ENCODE measurements around the gene SREK1IP1. TPM values are rescaled to one million over a fixed set of nuclear protein-coding genes. Genes with fewer than 3 reads are reported as not detected.
"Not testable (repeated sequence)": the region's sequence is repeated elsewhere in the genome, so short reads cannot be mapped to it uniquely, and the experiment has no call there.

The SREK1IP1 gene
- total RNA-seq, 6 experiments from 2014 or later = 4.2 to 9.9 (median 7.3) TPM

- no peaks in the 10 kb centered on the region for H3K4me1 ChIP-seq
- no peak overlapping the region for H3K27ac ChIP-seq
- no peak for DNase-seq
- no peak overlapping the region for H3K4me3 ChIP-seq
- H3K27me3 ChIP-seq = no peaks in the 10 kb centered on the region
- intact Hi-C loops (cut with DNase I) = no loop called here
- peaks cover 0 to 17% (median 0%) of the 10 kb centered on the region in 4 donors for H3K36me3 ChIP-seq
- TF ChIP-seq POLR2A (IDR thresholded peaks at IDR 0.05) = no peak
- TF ChIP-seq CTCF (IDR thresholded peaks at IDR 0.05) = no peak
- ATAC-seq = no peak
- 71% methylated on average over 1 of the region's 1 CpG for WGBS (ENCODE audit: insufficient coverage, low coverage, low lambda C conversion rate, missing lambda C conversion rate)
- no peaks in the 10 kb centered on the region for H3K9me3 ChIP-seq
Observed at GRCh38 chr5:64742411-64742810, 26.1 kb downstream of the SREK1IP1 start.

GRCh38 chr5:64727150-64727549, 41.3 kb downstream of the SREK1IP1 start:
- Histone ChIP-seq H3K4me3 (no peak overlapping the region), H3K36me3 (peaks cover 0 to 40% (median 15%) of the 10 kb centered on the region in 4 donors), H3K27me3 (no peaks in the 10 kb centered on the region), H3K27ac (no peak overlapping the region), H3K9me3 (no peaks in the 10 kb centered on the region), H3K4me1 (no peaks in the 10 kb centered on the region)
- intact Hi-C loops (cut with DNase I) = no loop called here
- ATAC-seq (no peak), DNase-seq (no peak)
- WGBS (ENCODE audit: insufficient coverage, low coverage, low lambda C conversion rate, missing lambda C conversion rate) = 92% methylated on average over 2 of the region's 2 CpGs
- TF ChIP-seq CTCF (IDR thresholded peaks at IDR 0.05) (no peak), POLR2A (IDR thresholded peaks at IDR 0.05) (no peak)

GRCh38 chr5:64722588-64722987, 45.9 kb downstream of the SREK1IP1 start:
- no peak overlapping the region for H3K4me3 ChIP-seq
- no peaks in the 10 kb centered on the region for H3K27me3 ChIP-seq
- no peak for DNase-seq
- no peak overlapping the region for H3K27ac ChIP-seq
- intact Hi-C loops (cut with DNase I) = no loop called here
- H3K9me3 ChIP-seq = no peaks in the 10 kb centered on the region
- 91% methylated on average over 3 of the region's 3 CpGs for WGBS (ENCODE audit: insufficient coverage, low coverage, low lambda C conversion rate, missing lambda C conversion rate)
- peaks cover 0 to 33% (median 12%) of the 10 kb centered on the region in 4 donors for H3K36me3 ChIP-seq
- no peak for ATAC-seq
- TF ChIP-seq CTCF (IDR thresholded peaks at IDR 0.05) (no peak), POLR2A (IDR thresholded peaks at IDR 0.05) (no peak)
- H3K4me1 ChIP-seq = no peaks in the 10 kb centered on the region

- H3K4me3 ChIP-seq; H3K27ac ChIP-seq; H3K4me1 ChIP-seq; H3K27me3 ChIP-seq; DNase-seq; intact Hi-C loops (cut with DNase I); H3K9me3 ChIP-seq; ATAC-seq; H3K36me3 ChIP-seq: not testable (repeated sequence)
- WGBS (ENCODE audit: insufficient coverage, low coverage, low lambda C conversion rate, missing lambda C conversion rate) = 93% methylated on average over 8 of the region's 16 CpGs
Observed at GRCh38 chr5:64714495-64714894, 54.0 kb downstream of the SREK1IP1 start.

- ATAC-seq (no peak), DNase-seq (no peak)
- WGBS (ENCODE audit: insufficient coverage, low coverage, low lambda C conversion rate, missing lambda C conversion rate) = 100% methylated on average over 2 of the region's 2 CpGs
- Histone ChIP-seq H3K36me3 (no peaks in the 10 kb centered on the region), H3K4me1 (no peaks in the 10 kb centered on the region), H3K27me3 (no peaks in the 10 kb centered on the region), H3K9me3 (no peaks in the 10 kb centered on the region), H3K27ac (no peak overlapping the region), H3K4me3 (no peak overlapping the region)
- intact Hi-C loops (cut with DNase I) = no loop called here
- no peak for TF ChIP-seq CTCF (IDR thresholded peaks at IDR 0.05)
Observed at GRCh38 chr5:64707191-64707590, 61.3 kb downstream of the SREK1IP1 start.

GRCh38 chr5:64706074-64706473, 62.4 kb downstream of the SREK1IP1 start:
- intact Hi-C loops (cut with DNase I); ATAC-seq; H3K27me3 ChIP-seq; DNase-seq; H3K4me1 ChIP-seq; H3K36me3 ChIP-seq; H3K4me3 ChIP-seq; H3K27ac ChIP-seq; H3K9me3 ChIP-seq: not testable (repeated sequence)
- 36% methylated on average over 2 of the region's 2 CpGs for WGBS (ENCODE audit: insufficient coverage, low coverage, low lambda C conversion rate, missing lambda C conversion rate)
